K562 (cell line): ENCODE results near the gene MYO1E. TPM values are rescaled to one million over a fixed set of nuclear protein-coding genes. Genes with fewer than 3 reads are reported as not detected.

Experiments
- ATAC-seq: fragments of 200-7000 bp; cut with Tn5 transposase; 3 replicates; pipeline ENCODE4 v1.9.1; 2020; ENCODE audit warnings: moderate library complexity
- BruUV-seq: library from RNA; stranded (reverse); fragments of 400-500 nt; replicated peaks from 2 replicates; lab custom pipeline; 2021; lab: Mats Ljungman, UMichigan
- CTCF ChIA-PET: fragments of 300-600 bp; formaldehyde crosslinking; extraction: SDS; loops from one replicate; lab custom pipeline; 2021; ENCODE audit warnings: low intra/inter-chr PET ratio; lab: Yijun Ruan, JAX
- POLR2A ChIA-PET: fragments of 300-600, 350-650 bp; sonication (Branson Sonifier 250); formaldehyde crosslinking; extraction: SDS; loops from one replicate; lab custom pipeline; 2021; ENCODE audit warnings: antibody characterized with exemption, inconsistent platforms; lab: Yijun Ruan, JAX
- DNase-seq, 4 experiments: peaks; one replicate each; pipeline versions ENCODE4 v3.0.0 to v3.0.0-alpha.2; 2011 to 2018; ENCODE audit warnings: low spot score in 3 of 4, mixed read lengths in 3 of 4; ENCODE audit errors: extremely low read depth in 1 of 4
- FAIRE-seq: peaks from 2 replicates; lab custom pipeline; 2011; peaks lifted over from hg19 to GRCh38; lab: Jason Lieb, UNC
- H2AFZ ChIP-seq: 2 replicates; pipeline ENCODE4 v1.6.0; 2011; ENCODE audit warnings: low read depth, low read length, control low read depth, inconsistent platforms
- H3K27ac ChIP-seq: fragments of 200-600 bp; 3 replicates; pipeline ENCODE4 v1.8.0; 2011; ENCODE audit warnings: low read depth, mild to moderate bottlenecking, control low read depth, inconsistent platforms, low read length, moderate library complexity, mixed read lengths; ENCODE audit errors: extremely low read depth
- H3K27me3 ChIP-seq, 2 experiments: fragments of 300-600 bp in 1 of 2; 2 replicates in 1 of 2; 3 replicates in 1 of 2; pipeline versions ENCODE4 v1.6.0 to v1.8.0; 2011; ENCODE audit warnings: inconsistent platforms in 2 of 2, low read length in 2 of 2, mild to moderate bottlenecking in 1 of 2, mixed read lengths in 1 of 2, moderate library complexity in 1 of 2; ENCODE audit not compliant: control insufficient read depth in 2 of 2, insufficient read depth in 2 of 2
- H3K36me3 ChIP-seq: fragments of 300-600 bp; 3 replicates; pipeline ENCODE4 v1.8.0; 2011; ENCODE audit warnings: mild to moderate bottlenecking, low read length, inconsistent platforms; ENCODE audit not compliant: control insufficient read depth, insufficient read depth
- H3K4me1 ChIP-seq, 2 experiments: fragments of 200-600 bp in 1 of 2; replicated peaks in 1 of 2; 2 replicates in 1 of 2; 3 replicates in 1 of 2; pipeline versions ENCODE4 v1.5.1 to v1.8.0; 2011; ENCODE audit warnings: inconsistent platforms in 2 of 2, low read length in 2 of 2, mild to moderate bottlenecking in 1 of 2, mixed read lengths in 1 of 2, moderate library complexity in 1 of 2; ENCODE audit not compliant: control insufficient read depth in 2 of 2, insufficient read depth in 2 of 2
- H3K4me2 ChIP-seq: 2 replicates; pipeline ENCODE4 v1.6.1; 2011; ENCODE audit warnings: low read length, control low read depth, inconsistent platforms, mixed read lengths; ENCODE audit not compliant: insufficient read depth
- H3K4me3 ChIP-seq: fragments of 200-600 bp; sonication (generic), shearing (Covaris generic); 2 replicates; pipeline ENCODE4 v1.5.1; 2016; ENCODE audit warnings: control low read depth, inconsistent platforms
- H3K79me2 ChIP-seq: fragments of 200-600 bp; 3 replicates; pipeline ENCODE4 v1.8.0; 2011; ENCODE audit warnings: low read length, inconsistent platforms; ENCODE audit not compliant: control insufficient read depth, insufficient read depth
- H3K9ac ChIP-seq, 2 experiments: 2 replicates each; pipeline versions ENCODE4 v1.6.0 to v1.6.1; 2011; ENCODE audit warnings: low read depth in 2 of 2, low read length in 2 of 2, control low read depth in 1 of 2, inconsistent platforms in 1 of 2, mild to moderate bottlenecking in 1 of 2, mixed read lengths in 1 of 2; ENCODE audit not compliant: insufficient read depth in 1 of 2
- H3K9me1 ChIP-seq: one replicate; pipeline ENCODE4 v1.6.0; 2011; ENCODE audit warnings: inconsistent platforms, mild to moderate bottlenecking, low read length, moderate library complexity; ENCODE audit not compliant: control insufficient read depth, insufficient read depth
- H3K9me3 ChIP-seq: replicated peaks from 2 replicates; pipeline ENCODE4 v1.5.1; 2011; ENCODE audit warnings: low read depth, low read length, inconsistent platforms; ENCODE audit not compliant: control insufficient read depth, insufficient read depth
- H4K20me1 ChIP-seq: replicated peaks from 2 replicates; pipeline ENCODE4 v1.6.1; 2011; ENCODE audit warnings: low read length, inconsistent platforms, mixed read lengths; ENCODE audit not compliant: control insufficient read depth, insufficient read depth
- CEBPG ChIP-seq, 3 experiments: fragments of 200-800 bp in 1 of 3; sonication (Bioruptor generic) in 1 of 3; sonication (generic) in 1 of 3; formaldehyde crosslinking in 1 of 3; IDR thresholded peaks in 2 of 3; conservative IDR thresholded peaks in 1 of 3; 2 replicates each; pipeline versions ENCODE4 v1.6.1 to v1.8.0; 2016 to 2022; ENCODE audit warnings: missing compliant biosample characterization in 2 of 3, missing genetic modification characterization in 2 of 3, mild to moderate bottlenecking in 1 of 3, missing genetic modification reagents in 1 of 3
- CREB1 ChIP-seq, 2 experiments: sonication (generic) in 1 of 2; formaldehyde crosslinking in 1 of 2; IDR thresholded peaks; 2 replicates each; pipeline versions ENCODE4 v1.6.1 to v1.8.0; 2012 to 2022; ENCODE audit warnings: inconsistent platforms in 1 of 2, mild to moderate bottlenecking in 1 of 2, missing genetic modification reagents in 1 of 2, moderate library complexity in 1 of 2
- ESRRA ChIP-seq: fragments of 450-650 bp; IDR thresholded peaks from 2 replicates; pipeline ENCODE4 v1.6.1; 2014; ENCODE audit warnings: low read depth, mild to moderate bottlenecking, moderate library complexity, borderline replicate concordance
- ETS2 ChIP-seq: IDR thresholded peaks from 2 replicates; pipeline ENCODE4 v1.6.1; 2016; ENCODE audit warnings: borderline replicate concordance, missing genetic modification characterization, mild to moderate bottlenecking, moderate library complexity, missing compliant biosample characterization; ENCODE audit not compliant: poor library complexity, severe bottlenecking
- ETV6 ChIP-seq, 3 experiments: fragments of 150-350 bp in 1 of 3; sonication (generic) in 1 of 3; formaldehyde crosslinking in 1 of 3; IDR thresholded peaks; 2 replicates each; pipeline versions ENCODE4 v1.6.1 to v1.8.0; 2014 to 2022; ENCODE audit warnings: borderline replicate concordance in 2 of 3, low read depth in 2 of 3, antibody characterized with exemption in 1 of 3, low read length in 1 of 3, mild to moderate bottlenecking in 1 of 3, missing genetic modification reagents in 1 of 3
- JUNB ChIP-seq: fragments of 450-650 bp; formaldehyde crosslinking; conservative IDR thresholded peaks from 2 replicates; pipeline ENCODE4 v1.4.0; 2020; ENCODE audit warnings: mild to moderate bottlenecking
- NELFE ChIP-seq: IDR thresholded peaks from 2 replicates; pipeline ENCODE4 v1.6.1; 2011; ENCODE audit warnings: mild to moderate bottlenecking; ENCODE audit not compliant: insufficient read depth, insufficient read length
- PPARD ChIP-seq: fragments of 250-450 bp; sonication (Bioruptor Pico); IDR thresholded peaks from 2 replicates; pipeline ENCODE4 v1.8.0; 2022; ENCODE audit warnings: inconsistent platforms, mild to moderate bottlenecking, moderate library complexity
- RFX7 ChIP-seq: fragments of 250-450 bp; sonication (Bioruptor Pico); IDR thresholded peaks from 2 replicates; pipeline ENCODE4 v1.5.1; 2021; ENCODE audit warnings: mild to moderate bottlenecking
- SMARCB1 ChIP-seq: IDR thresholded peaks from 2 replicates; pipeline ENCODE4 v1.6.1; 2011; ENCODE audit warnings: improper control_type of control experiment, low read depth; ENCODE audit not compliant: insufficient read length
- TFAM ChIP-seq: fragments of 250-450 bp; sonication (Bioruptor Pico); conservative IDR thresholded peaks from 2 replicates; pipeline ENCODE4 v1.5.0; 2021; ENCODE audit warnings: mild to moderate bottlenecking, moderate library complexity
- WGBS: fragments of 100-300 bp; shearing (Covaris generic); methylation state at CpG from one replicate; pipeline ENCODE4 v1.1.6; 2016; ENCODE audit warnings: low coverage, mixed read lengths; ENCODE audit not compliant: insufficient coverage; ENCODE audit errors: missing lambda C conversion rate; 5-methylcytosine and 5-hydroxymethylcytosine counted together
- in situ Hi-C: fragments of 300-500 bp; cut with MboI; formaldehyde crosslinking; loops from 4 replicates; pipeline ENCODE4 v1.15.0; 2018; ENCODE audit warnings: inconsistent platforms, mixed read lengths
- intact Hi-C: fragments of 100-400 bp; cut with micrococcal nuclease; formaldehyde crosslinking; loops from 2 replicates; pipeline ENCODE4 v1.14.2; 2022
- polyA plus RNA-seq, 8 experiments: library from polyadenylated mRNA; depleted of rRNA in 4 of 8; stranded (reverse) in 5 of 8; unstranded in 3 of 8; fragments of >200 nt; fragmentation: Nextera tagmentation in 2 of 8; fragmentation: Illumina TruSeq in 1 of 8; extraction: Ambion mirVana in 2 of 8; extraction: Trizol in 1 of 8; gene quantifications; 2 replicates each; pipeline versions ENCODE4 v1.2.1 to v1.2.3, GENCODE V29; 2011 to 2014; ENCODE audit warnings: inconsistent platforms in 1 of 8, missing spikeins in 1 of 8
- total RNA-seq, 7 experiments: library from RNA; depleted of rRNA in 6 of 7; stranded (reverse); fragments of >200 nt in 6 of 7; fragmentation: Illumina TruSeq in 2 of 7; extraction: Trizol in 2 of 7; gene quantifications; 2 replicates each; pipeline versions ENCODE4 v1.2.1 to v1.2.3, GENCODE V29; 2011 to 2021; ENCODE audit warnings: low replicate concordance in 1 of 7
- TF ChIP-seq, protein P1 (sequence below): fragments of 450-650 bp; IDR thresholded peaks from 2 replicates; pipeline ENCODE4 v1.6.1; 2016; ENCODE audit warnings: missing biosample characterization, missing genetic modification characterization

Gene MYO1E
- total and polyA plus RNA-seq, 9 of the 15 experiments (the other 6 are each of a cell fraction or from before 2014, with no cell fraction given) = under 0.01 to 0.44 (median 0.01) TPM; not detected in 6

- H3K27me3 ChIP-seq = peaks cover 14 to 35% of the 10 kb centered on the region in 2 experiments; a peak in 3 of 5 replicates
- H3K36me3 ChIP-seq = no peaks in the 10 kb centered on the region
- no peaks in the 10 kb centered on the region for H3K9me3 ChIP-seq
- ChIA-PET POLR2A (no interaction called here), CTCF (no interaction called here)
- no peaks in the 10 kb centered on the region for H3K79me2 ChIP-seq
- DNase-seq (no peak), FAIRE-seq (no peak), ATAC-seq (no peak)
- intact Hi-C loops (no loop called here), in situ Hi-C loops (no loop called here)
- H3K27ac ChIP-seq = no peak overlapping the region
- no peak overlapping the region for H3K4me3 ChIP-seq
- H2AFZ ChIP-seq = no peak overlapping the region
- no peaks in the 10 kb centered on the region for H3K9me1 ChIP-seq
- H3K4me2 ChIP-seq = no peak overlapping the region
- no TSS peak for BruUV-seq
- no peaks in the 10 kb centered on the region for H4K20me1 ChIP-seq
- H3K9ac ChIP-seq = no peak overlapping the region
- 2% methylated on average over 15 of the region's 15 CpGs for WGBS
- no peaks in the 10 kb centered on the region; a peak in 1 of 5 replicates for H3K4me1 ChIP-seq
- TF ChIP-seq CEBPG (CRISPR knock-in tag; IDR thresholded peaks at IDR 0.05) (no peak), CEBPG (tag; conservative IDR thresholded peaks at IDR 0.05 in 1 of 2, IDR thresholded peaks at IDR 0.05 in 1 of 2) (peak in 1 of 2 experiments; percentile 39; a peak in 1 of 4 replicates), ESRRA (peak; percentile 22; the same call in 1 of the 2 replicates), JUNB (CRISPR knock-in tag) (no peak)
These were observed 68.5 kb downstream of the MYO1E start for GRCh38 chr15:59304034-59304795.

DNA sequence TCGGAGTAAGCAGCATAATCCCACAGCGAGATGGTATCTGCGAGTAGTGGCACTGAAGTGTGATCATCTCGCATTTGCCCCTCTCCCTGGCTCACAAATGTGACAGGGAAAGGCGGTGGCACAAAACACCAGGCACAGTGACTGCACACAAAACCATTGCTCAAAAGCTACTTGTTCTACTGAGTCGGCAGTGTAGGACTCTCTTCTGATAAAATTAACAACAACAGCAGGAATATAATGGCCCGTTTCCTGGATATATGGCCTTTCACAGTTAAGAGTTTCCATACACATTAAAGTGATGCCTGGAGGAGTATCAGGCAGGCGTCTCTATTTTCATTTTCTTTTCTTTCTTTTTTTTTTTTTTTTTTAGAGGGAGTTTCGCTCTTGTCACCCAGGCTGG is 69.0 kb downstream of the MYO1E start:
- Histone ChIP-seq H3K4me2 (no peak overlapping the region), H2AFZ (no peak overlapping the region), H3K9me3 (no peaks in the 10 kb centered on the region), H3K9ac (no peak overlapping the region), H3K79me2 (no peaks in the 10 kb centered on the region), H3K9me1 (no peaks in the 10 kb centered on the region), H3K4me1 (no peaks in the 10 kb centered on the region; a peak in 1 of 5 replicates), H3K27me3 (peaks cover 20 to 35% of the 10 kb centered on the region in 2 experiments; a peak in 3 of 5 replicates), H3K27ac (no peak overlapping the region), H4K20me1 (no peaks in the 10 kb centered on the region), H3K36me3 (no peaks in the 10 kb centered on the region), H3K4me3 (no peak overlapping the region)
- 3% methylated on average over 8 of the region's 9 CpGs for WGBS
- ChIA-PET POLR2A (no interaction called here), CTCF (no interaction called here)
- intact Hi-C loops = no loop called here
- FAIRE-seq = no peak
- ATAC-seq = no peak
- no peak for DNase-seq
- in situ Hi-C loops = no loop called here
- no TSS peak for BruUV-seq
- TF ChIP-seq TFAM (CRISPR knock-in tag) (no peak), RFX7 (CRISPR knock-in tag) (no peak), PPARD (CRISPR knock-in tag) (no peak), CREB1 (IDR thresholded peaks at IDR 0.05) (no peak), CREB1 (CRISPR knock-in tag; IDR thresholded peaks at IDR 0.05) (no peak), ETV6 (IDR thresholded peaks at IDR 0.05; ENCODE audit: borderline replicate concordance in 1 of 2, low read depth in 2 of 2, low read length in 1 of 2) (no peak), ETV6 (CRISPR knock-in tag; IDR thresholded peaks at IDR 0.05; ENCODE audit: borderline replicate concordance) (no peak), SMARCB1 (no peak), ETS2 (no peak), NELFE (no peak)
- TF ChIP-seq, protein P1, sequence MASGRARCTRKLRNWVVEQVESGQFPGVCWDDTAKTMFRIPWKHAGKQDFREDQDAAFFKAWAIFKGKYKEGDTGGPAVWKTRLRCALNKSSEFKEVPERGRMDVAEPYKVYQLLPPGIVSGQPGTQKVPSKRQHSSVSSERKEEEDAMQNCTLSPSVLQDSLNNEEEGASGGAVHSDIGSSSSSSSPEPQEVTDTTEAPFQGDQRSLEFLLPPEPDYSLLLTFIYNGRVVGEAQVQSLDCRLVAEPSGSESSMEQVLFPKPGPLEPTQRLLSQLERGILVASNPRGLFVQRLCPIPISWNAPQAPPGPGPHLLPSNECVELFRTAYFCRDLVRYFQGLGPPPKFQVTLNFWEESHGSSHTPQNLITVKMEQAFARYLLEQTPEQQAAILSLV (tag) = no peak
